Fibroblast of pulmonary artery (primary cell): Measurements from ENCODE around the gene DUSP2.

ENCODE experiments used
- DNase-seq: peaks from one replicate; pipeline ENCODE4 v3.0.0-alpha.2; 2010; ENCODE audit warnings: low read depth
- H3K4me3 ChIP-seq: replicated peaks from 2 replicates; pipeline ENCODE4 v1.5.1; 2011; ENCODE audit warnings: low read depth, mild to moderate bottlenecking, control low read depth, low read length, moderate library complexity
- TF ChIP-seq, protein P1 (sequence below): IDR thresholded peaks from 2 replicates; pipeline ENCODE4 v1.5.1; 2011; ENCODE audit warnings: mild to moderate bottlenecking, control low read depth, low read length, inconsistent platforms; ENCODE audit errors: missing control alignments

The DUSP2 gene

GRCh38 chr2:96171831-96172230, 26.6 kb upstream of the DUSP2 start:
- H3K4me3 ChIP-seq: no peak overlapping the region
- TF ChIP-seq, protein P1, sequence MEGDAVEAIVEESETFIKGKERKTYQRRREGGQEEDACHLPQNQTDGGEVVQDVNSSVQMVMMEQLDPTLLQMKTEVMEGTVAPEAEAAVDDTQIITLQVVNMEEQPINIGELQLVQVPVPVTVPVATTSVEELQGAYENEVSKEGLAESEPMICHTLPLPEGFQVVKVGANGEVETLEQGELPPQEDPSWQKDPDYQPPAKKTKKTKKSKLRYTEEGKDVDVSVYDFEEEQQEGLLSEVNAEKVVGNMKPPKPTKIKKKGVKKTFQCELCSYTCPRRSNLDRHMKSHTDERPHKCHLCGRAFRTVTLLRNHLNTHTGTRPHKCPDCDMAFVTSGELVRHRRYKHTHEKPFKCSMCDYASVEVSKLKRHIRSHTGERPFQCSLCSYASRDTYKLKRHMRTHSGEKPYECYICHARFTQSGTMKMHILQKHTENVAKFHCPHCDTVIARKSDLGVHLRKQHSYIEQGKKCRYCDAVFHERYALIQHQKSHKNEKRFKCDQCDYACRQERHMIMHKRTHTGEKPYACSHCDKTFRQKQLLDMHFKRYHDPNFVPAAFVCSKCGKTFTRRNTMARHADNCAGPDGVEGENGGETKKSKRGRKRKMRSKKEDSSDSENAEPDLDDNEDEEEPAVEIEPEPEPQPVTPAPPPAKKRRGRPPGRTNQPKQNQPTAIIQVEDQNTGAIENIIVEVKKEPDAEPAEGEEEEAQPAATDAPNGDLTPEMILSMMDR: no peak
- DNase-seq: no peak

DNA sequence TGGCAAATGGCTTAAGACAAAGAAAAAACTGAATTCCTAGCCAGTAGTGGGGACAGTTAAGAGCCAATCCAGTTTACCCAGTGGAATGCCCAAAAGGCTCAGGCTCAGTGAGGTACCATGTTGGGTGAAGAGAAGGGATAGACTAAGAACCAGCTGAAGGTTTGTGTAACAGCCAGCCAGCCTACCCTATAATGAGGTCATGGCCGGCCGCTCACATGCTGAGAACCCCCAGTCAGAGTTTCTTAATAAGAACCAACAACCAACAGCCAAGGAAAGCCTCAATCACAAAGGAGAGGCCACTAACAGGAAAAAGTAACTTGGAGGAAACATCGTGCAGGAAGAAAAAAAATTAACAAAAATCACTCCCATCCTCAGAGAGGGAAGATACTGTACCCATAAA, 25.4 kb upstream of the DUSP2 start:
- TF ChIP-seq, protein P1: no peak
- H3K4me3 ChIP-seq: no peak overlapping the region
- no peak for DNase-seq

DNA sequence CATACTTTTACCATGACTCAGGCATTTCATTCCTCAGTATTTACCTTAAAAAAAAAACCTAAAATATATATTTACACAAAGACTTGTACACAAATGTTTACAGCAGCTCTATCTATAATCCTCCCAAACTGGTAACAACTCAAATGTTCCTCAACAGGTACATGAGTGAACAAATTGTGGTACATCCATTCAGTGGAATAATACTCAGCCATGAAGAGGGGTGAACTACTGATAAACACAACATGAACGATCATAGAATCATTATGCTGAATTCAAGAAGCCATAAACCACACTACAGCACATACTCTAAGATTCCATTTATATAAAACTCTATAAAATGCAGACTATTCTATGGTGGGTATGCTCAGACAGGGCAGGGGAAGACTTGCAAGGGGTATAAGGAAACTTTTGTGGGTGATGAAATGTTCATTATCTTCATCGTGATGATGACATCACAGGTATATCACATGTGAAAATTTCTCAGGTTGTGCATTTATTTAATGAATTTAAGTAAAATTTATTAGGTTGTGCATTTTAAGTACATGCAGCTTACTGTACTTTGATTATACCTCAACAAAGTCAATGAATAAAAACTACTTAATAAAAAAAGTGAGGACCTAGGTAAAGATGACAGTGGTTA, 24.7 kb upstream of the DUSP2 start:
- no peak for DNase-seq
- TF ChIP-seq, protein P1: no peak

DNA sequence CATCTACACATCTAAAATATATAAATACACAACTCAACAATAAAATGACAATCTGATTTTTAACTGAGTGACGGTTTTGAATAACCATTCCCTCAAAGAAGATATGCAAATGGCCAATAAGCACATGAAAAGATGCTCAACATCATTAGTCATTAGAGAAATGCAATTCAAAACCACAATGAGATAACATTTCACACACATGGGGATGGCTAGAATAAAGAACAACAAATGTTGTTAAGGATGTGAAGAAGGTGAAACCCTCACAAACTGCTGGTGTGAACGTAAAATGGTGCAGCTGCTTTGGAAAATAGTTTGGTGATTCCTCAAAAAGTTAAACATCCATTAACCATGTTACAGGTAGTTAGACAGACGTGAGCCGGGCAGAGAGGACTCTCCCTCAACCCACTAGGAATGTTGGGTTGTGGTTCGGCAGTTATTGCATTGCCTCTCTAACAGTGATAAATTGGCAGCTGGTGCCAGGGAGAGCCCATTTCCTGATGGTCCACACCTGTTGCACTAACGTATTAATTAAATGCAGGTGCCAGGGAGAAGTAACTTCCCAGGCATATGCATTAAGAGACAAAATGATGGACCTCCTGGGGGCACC, 22.3 kb upstream of the DUSP2 start:
- H3K4me3 ChIP-seq: no peak overlapping the region
- TF ChIP-seq, protein P1: no peak
- DNase-seq: no peak

More for the DNA sequence above, 24.7 kb upstream of the DUSP2 start:
- no peak overlapping the region for H3K4me3 ChIP-seq

DNA sequence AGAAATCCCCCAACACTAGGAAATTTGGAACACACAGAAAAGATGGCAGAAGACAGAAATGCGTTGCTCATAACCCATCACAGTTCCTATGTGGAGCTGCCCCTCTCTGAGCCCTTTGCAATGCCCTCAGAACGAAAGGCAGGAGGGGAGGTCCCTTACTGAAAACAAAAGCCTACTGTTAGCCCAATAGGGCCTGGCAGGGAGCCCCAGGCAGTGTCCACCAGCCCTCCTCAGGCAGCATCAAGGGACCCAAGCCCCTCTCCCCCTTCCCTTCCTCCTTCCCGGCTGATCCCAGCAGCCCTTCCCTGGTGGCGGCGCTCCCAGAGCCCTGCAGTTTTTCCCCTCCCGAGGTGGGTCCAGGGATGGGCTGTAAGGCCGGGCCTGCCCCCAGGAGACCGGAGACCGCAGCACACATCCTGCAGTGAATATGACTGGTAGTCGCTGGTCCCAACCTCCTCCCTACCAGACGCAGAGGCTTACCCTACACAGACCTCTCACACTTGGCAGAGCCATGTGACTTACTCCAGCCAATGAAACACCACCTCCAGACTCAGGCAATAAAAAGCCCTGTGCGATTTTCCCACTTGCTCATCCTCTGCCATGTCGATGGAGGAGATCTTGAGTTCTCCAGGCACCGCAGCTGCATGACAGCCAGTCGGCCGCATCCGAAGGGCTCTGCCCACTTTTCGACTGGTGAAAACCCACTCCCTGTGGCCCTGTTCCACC, 19.4 kb upstream of the DUSP2 start:
- no peak overlapping the region for H3K4me3 ChIP-seq
- TF ChIP-seq, protein P1: no peak
- no peak for DNase-seq

GRCh38 chr2:96163768-96164429, 18.7 kb upstream of the DUSP2 start:
- TF ChIP-seq, protein P1: no peak
- no peak overlapping the region for H3K4me3 ChIP-seq
- DNase-seq: peak; percentile 18
